HCT116 (cell line): ENCODE data around the gene MOB4. TPM values are rescaled to one million over a fixed set of nuclear protein-coding genes. Genes with fewer than 3 reads are reported as not detected.

ENCODE experiments used
- ATAC-seq: fragments of 200-7000 bp; cut with Tn5 transposase; 2 replicates; pipeline ENCODE4 v1.9.1; 2020; ENCODE audit warnings: mild to moderate bottlenecking, moderate library complexity
- BruUV-seq: library from RNA; stranded (reverse); fragments of 400-500 nt; replicated peaks from 2 replicates; lab custom pipeline; 2021; lab: Mats Ljungman, UMichigan
- CTCF ChIA-PET: fragments of 300-600 bp; sonication (Branson Sonifier 250); formaldehyde crosslinking; loops from one replicate; lab custom pipeline; 2021; ENCODE audit warnings: antibody characterized with exemption; lab: Charles Lee
- POLR2A ChIA-PET: fragments of 300-600, 350-600 bp; sonication (Branson Sonifier 250); formaldehyde crosslinking; loops from one replicate; lab custom pipeline; 2021; ENCODE audit warnings: antibody characterized with exemption; lab: Charles Lee
- RAD21 ChIA-PET, 2 experiments: fragments of 300-600 bp; sonication (Branson Sonifier 250); formaldehyde crosslinking; loops; one replicate each; lab custom pipeline; 2023; ENCODE audit warnings: low total read pairs in 2 of 2; ENCODE audit not compliant: uncharacterized antibody in 2 of 2, unreplicated experiment in 2 of 2, low non-redundant PET in 1 of 2; lab: Charles Lee
- DNase-seq: peaks from one replicate; pipeline ENCODE4 v3.0.0-alpha.2; 2010; ENCODE audit warnings: low read depth, low spot score
- H2AFZ ChIP-seq: fragments of 200-600 bp; shearing (Covaris generic), sonication (generic); 2 replicates; pipeline ENCODE4 v1.6.1; 2017; ENCODE audit warnings: low read depth, mixed run types, mixed read lengths, antibody characterized with exemption, low read length; ENCODE audit not compliant: poor library complexity, severe bottlenecking
- H3K27ac ChIP-seq: 2 replicates; pipeline ENCODE4 v1.5.1; 2012; ENCODE audit warnings: low read depth, low read length
- H3K27me3 ChIP-seq: fragments of 200-600 bp; sonication (generic); 2 replicates; pipeline ENCODE4 v1.6.1; 2016; ENCODE audit warnings: mixed run types, low read length, mixed read lengths; ENCODE audit not compliant: insufficient read depth
- H3K36me3 ChIP-seq, 2 experiments: fragments of 200-500 bp in 1 of 2; fragments of 200-600 bp in 1 of 2; sonication (Bioruptor generic) in 1 of 2; sonication (generic) in 1 of 2; 2 replicates each; pipeline versions ENCODE4 v1.5.1 to v1.6.1; 2014 to 2016; ENCODE audit warnings: low read length in 2 of 2, inconsistent platforms in 1 of 2, mixed read lengths in 1 of 2, mixed run types in 1 of 2; ENCODE audit not compliant: insufficient read depth in 2 of 2, control insufficient read depth in 1 of 2
- H3K4me1 ChIP-seq, 2 experiments: fragments of 200-600 bp in 1 of 2; sonication (generic) in 1 of 2; 2 replicates each; pipeline versions ENCODE4 v1.5.1 to v1.6.1; 2012 to 2017; ENCODE audit warnings: low read length in 2 of 2, inconsistent platforms in 1 of 2, mild to moderate bottlenecking in 1 of 2, mixed read lengths in 1 of 2, mixed run types in 1 of 2, moderate library complexity in 1 of 2; ENCODE audit not compliant: insufficient read depth in 2 of 2, control insufficient read depth in 1 of 2
- H3K4me2 ChIP-seq: fragments of 200-600 bp; sonication (generic); 2 replicates; pipeline ENCODE4 v1.6.1; 2017; ENCODE audit warnings: mixed run types, low read length, mixed read lengths
- H3K4me3 ChIP-seq, 2 experiments: fragments of 200-600 bp in 1 of 2; sonication (generic) in 1 of 2; replicated peaks in 1 of 2; 2 replicates each; pipeline ENCODE4 v1.5.1; 2011 to 2016; ENCODE audit warnings: low read length in 2 of 2, control low read depth in 1 of 2, low read depth in 1 of 2, mild to moderate bottlenecking in 1 of 2, mixed read lengths in 1 of 2, mixed run types in 1 of 2
- H3K79me2 ChIP-seq: fragments of 200-600 bp; sonication (generic); 2 replicates; pipeline ENCODE4 v1.6.1; 2017; ENCODE audit warnings: mild to moderate bottlenecking, mixed run types, low read length, moderate library complexity, mixed read lengths; ENCODE audit not compliant: insufficient read depth
- H3K9ac ChIP-seq: fragments of 200-600 bp; sonication (generic); 2 replicates; pipeline ENCODE4 v1.6.1; 2016; ENCODE audit warnings: low read length, mixed read lengths
- H3K9me2 ChIP-seq: fragments of 200-600 bp; sonication (generic), shearing (Covaris generic); 2 replicates; pipeline ENCODE4 v1.6.1; 2017; ENCODE audit warnings: mixed run types, mild to moderate bottlenecking, moderate library complexity; ENCODE audit not compliant: insufficient read depth
- H3K9me3 ChIP-seq, 2 experiments: fragments of 200-500 bp in 1 of 2; fragments of 200-600 bp in 1 of 2; sonication (Bioruptor generic) in 1 of 2; sonication (generic) in 1 of 2; 2 replicates each; pipeline ENCODE4 v1.6.1; 2014 to 2017; ENCODE audit warnings: low read length in 2 of 2, mixed read lengths in 2 of 2, inconsistent platforms in 1 of 2, low read depth in 1 of 2, mild to moderate bottlenecking in 1 of 2, mixed run types in 1 of 2, moderate library complexity in 1 of 2; ENCODE audit not compliant: control insufficient read depth in 1 of 2, insufficient read depth in 1 of 2
- H4K20me1 ChIP-seq: fragments of 200-600 bp; sonication (generic), shearing (Covaris generic); 2 replicates; pipeline ENCODE4 v1.6.1; 2017; ENCODE audit warnings: mixed run types, mild to moderate bottlenecking, moderate library complexity; ENCODE audit not compliant: insufficient read depth
- CBX3 ChIP-seq: IDR thresholded peaks from 2 replicates; pipeline ENCODE4 v1.6.1; 2012; ENCODE audit warnings: low read depth
- CEBPB ChIP-seq: IDR thresholded peaks from 2 replicates; pipeline ENCODE4 v1.6.1; 2012; ENCODE audit warnings: low read depth
- EGR1 ChIP-seq: IDR thresholded peaks from 2 replicates; pipeline ENCODE4 v1.6.1; 2012; ENCODE audit warnings: low read depth
- ELF1 ChIP-seq: IDR thresholded peaks from 2 replicates; pipeline ENCODE4 v1.6.1; 2012; ENCODE audit warnings: low read depth, borderline replicate concordance
- EZH2 ChIP-seq: fragments of 200-600 bp; sonication (generic); IDR thresholded peaks from 2 replicates; pipeline ENCODE4 v1.6.1; 2017; ENCODE audit warnings: antibody characterized with exemption, mixed run types
- JUND ChIP-seq: IDR thresholded peaks from 2 replicates; pipeline ENCODE4 v1.6.1; 2012
- MAX ChIP-seq: IDR thresholded peaks from 2 replicates; pipeline ENCODE4 v1.6.1; 2012
- POLR2A ChIP-seq: IDR thresholded peaks from 2 replicates; pipeline ENCODE4 v1.7.0; 2011; ENCODE audit warnings: borderline replicate concordance; ENCODE audit not compliant: insufficient read depth, insufficient read length; ENCODE audit errors: extremely low read depth
- POLR2AphosphoS5 ChIP-seq: IDR thresholded peaks from 2 replicates; pipeline ENCODE4 v1.6.1; 2011; ENCODE audit warnings: mild to moderate bottlenecking, low read depth, low read length, moderate library complexity
- RAD21 ChIP-seq: IDR thresholded peaks from 2 replicates; pipeline ENCODE4 v1.6.1; 2012; ENCODE audit warnings: low read depth, mild to moderate bottlenecking
- SIN3A ChIP-seq: IDR thresholded peaks from 2 replicates; pipeline ENCODE4 v1.6.1; 2012; ENCODE audit warnings: low read depth
- SP1 ChIP-seq: IDR thresholded peaks from 2 replicates; pipeline ENCODE4 v1.6.1; 2012; ENCODE audit warnings: low read depth
- TCF7L2 ChIP-seq: IDR thresholded peaks from 2 replicates; pipeline ENCODE4 v1.7.0; 2011; ENCODE audit warnings: borderline replicate concordance, inconsistent platforms; ENCODE audit not compliant: insufficient read depth, insufficient read length; ENCODE audit errors: extremely low read depth
- YY1 ChIP-seq: IDR thresholded peaks from 2 replicates; pipeline ENCODE4 v1.6.1; 2011; ENCODE audit warnings: low read length, low read depth, moderate library complexity, mild to moderate bottlenecking; ENCODE audit not compliant: insufficient replicate concordance; ENCODE audit errors: extremely low read depth
- ZBTB33 ChIP-seq: IDR thresholded peaks from 2 replicates; pipeline ENCODE4 v1.6.1; 2011; ENCODE audit warnings: mild to moderate bottlenecking, low read length, moderate library complexity; ENCODE audit not compliant: insufficient replicate concordance; ENCODE audit errors: extremely low read depth
- ZFX ChIP-seq: fragments of 450-650 bp; IDR thresholded peaks from 2 replicates; pipeline ENCODE4 v1.6.1; 2017
- intact Hi-C: fragments of 100-400 bp; cut with micrococcal nuclease; formaldehyde crosslinking; loops from 2 replicates; pipeline ENCODE4 v1.10.0; 2022
- total RNA-seq: library from RNA; stranded (reverse); gene quantifications from one replicate; pipeline ENCODE4 v1.2.1, GENCODE V29; 2021; ENCODE audit not compliant: unreplicated experiment
- TF ChIP-seq, protein P1 (sequence below): IDR thresholded peaks from 2 replicates; pipeline ENCODE4 v1.6.1; 2012
- TF ChIP-seq, protein P2 (sequence below): IDR thresholded peaks from 2 replicates; pipeline ENCODE4 v1.6.1; 2012; ENCODE audit warnings: low read depth
- TF ChIP-seq, protein P3 (sequence below), 3 experiments: fragments of 200-600 bp in 1 of 3; sonication (generic) in 1 of 3; IDR thresholded peaks in 2 of 3; conservative IDR thresholded peaks in 1 of 3; 2 replicates each; pipeline ENCODE4 v1.5.1; 2012 to 2017; ENCODE audit warnings: low read depth in 2 of 3, low read length in 2 of 3, antibody characterized with exemption in 1 of 3, borderline replicate concordance in 1 of 3, control low read depth in 1 of 3, mild to moderate bottlenecking in 1 of 3, mixed read lengths in 1 of 3, mixed run types in 1 of 3, moderate library complexity in 1 of 3; ENCODE audit not compliant: insufficient read depth in 1 of 3

Gene MOB4
- total RNA-seq, 1 experiment from 2014 or later, result 24.4 TPM

DNA sequence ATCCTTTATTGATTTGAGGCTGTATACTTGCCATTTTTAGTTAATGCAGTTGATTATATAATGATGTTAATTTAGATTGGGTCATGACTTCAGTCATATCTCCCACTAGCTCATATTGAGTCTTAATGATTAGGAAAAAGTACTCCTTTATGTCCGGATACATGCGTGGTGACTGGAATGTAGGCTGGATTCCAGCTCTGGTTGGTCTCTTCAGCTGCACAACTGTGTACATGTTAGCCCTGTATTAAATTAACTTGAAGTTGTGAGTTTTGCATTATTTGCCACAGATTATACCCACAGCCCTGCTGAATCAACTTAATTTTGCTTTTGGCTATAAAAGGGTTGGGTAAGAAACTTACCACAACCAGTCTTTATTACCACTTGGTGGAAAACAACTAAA lies 22.5 kb downstream of the MOB4 start:
- Histone ChIP-seq H3K9me3 (no peaks in the 10 kb centered on the region), H3K4me3 (no peak overlapping the region), H3K9me2 (no peaks in the 10 kb centered on the region), H2AFZ (no peak overlapping the region), H3K4me2 (no peak overlapping the region), H3K27me3 (no peaks in the 10 kb centered on the region), H4K20me1 (peaks cover 14% of the 10 kb centered on the region; the same call in 1 of the 2 replicates), H3K27ac (no peak overlapping the region), H3K4me1 (no peaks in the 10 kb centered on the region; a peak in 1 of 4 replicates), H3K79me2 (peaks cover 76% of the 10 kb centered on the region), H3K36me3 (peaks cover 19 to 32% of the 10 kb centered on the region in 2 experiments), H3K9ac (no peak overlapping the region)
- DNase-seq, result no peak
- CTCF ChIA-PET, result no interaction called here
- ATAC-seq, result no peak
- intact Hi-C loops, result no loop called here
- POLR2A ChIA-PET, result interaction anchor here (1.2 kb wide), 1 partner anchor 39 kb away, joined by 4 read pairs; the partner anchor contains the start of genes HSPD1 and HSPE1
- BruUV-seq, result no TSS peak
- TF ChIP-seq ELF1, result no peak
- TF ChIP-seq TCF7L2, result no peak
- no peak for TF ChIP-seq ZFX
- no peak for TF ChIP-seq RAD21
- no peak for TF ChIP-seq MAX
- no peak for TF ChIP-seq SP1
- no peak for TF ChIP-seq SIN3A
- TF ChIP-seq, protein P1, sequence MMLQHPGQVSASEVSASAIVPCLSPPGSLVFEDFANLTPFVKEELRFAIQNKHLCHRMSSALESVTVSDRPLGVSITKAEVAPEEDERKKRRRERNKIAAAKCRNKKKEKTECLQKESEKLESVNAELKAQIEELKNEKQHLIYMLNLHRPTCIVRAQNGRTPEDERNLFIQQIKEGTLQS, result no peak
- no peak for TF ChIP-seq EZH2
- no peak for TF ChIP-seq JUND
- TF ChIP-seq, protein P2, sequence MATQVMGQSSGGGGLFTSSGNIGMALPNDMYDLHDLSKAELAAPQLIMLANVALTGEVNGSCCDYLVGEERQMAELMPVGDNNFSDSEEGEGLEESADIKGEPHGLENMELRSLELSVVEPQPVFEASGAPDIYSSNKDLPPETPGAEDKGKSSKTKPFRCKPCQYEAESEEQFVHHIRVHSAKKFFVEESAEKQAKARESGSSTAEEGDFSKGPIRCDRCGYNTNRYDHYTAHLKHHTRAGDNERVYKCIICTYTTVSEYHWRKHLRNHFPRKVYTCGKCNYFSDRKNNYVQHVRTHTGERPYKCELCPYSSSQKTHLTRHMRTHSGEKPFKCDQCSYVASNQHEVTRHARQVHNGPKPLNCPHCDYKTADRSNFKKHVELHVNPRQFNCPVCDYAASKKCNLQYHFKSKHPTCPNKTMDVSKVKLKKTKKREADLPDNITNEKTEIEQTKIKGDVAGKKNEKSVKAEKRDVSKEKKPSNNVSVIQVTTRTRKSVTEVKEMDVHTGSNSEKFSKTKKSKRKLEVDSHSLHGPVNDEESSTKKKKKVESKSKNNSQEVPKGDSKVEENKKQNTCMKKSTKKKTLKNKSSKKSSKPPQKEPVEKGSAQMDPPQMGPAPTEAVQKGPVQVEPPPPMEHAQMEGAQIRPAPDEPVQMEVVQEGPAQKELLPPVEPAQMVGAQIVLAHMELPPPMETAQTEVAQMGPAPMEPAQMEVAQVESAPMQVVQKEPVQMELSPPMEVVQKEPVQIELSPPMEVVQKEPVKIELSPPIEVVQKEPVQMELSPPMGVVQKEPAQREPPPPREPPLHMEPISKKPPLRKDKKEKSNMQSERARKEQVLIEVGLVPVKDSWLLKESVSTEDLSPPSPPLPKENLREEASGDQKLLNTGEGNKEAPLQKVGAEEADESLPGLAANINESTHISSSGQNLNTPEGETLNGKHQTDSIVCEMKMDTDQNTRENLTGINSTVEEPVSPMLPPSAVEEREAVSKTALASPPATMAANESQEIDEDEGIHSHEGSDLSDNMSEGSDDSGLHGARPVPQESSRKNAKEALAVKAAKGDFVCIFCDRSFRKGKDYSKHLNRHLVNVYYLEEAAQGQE, result no peak
- TF ChIP-seq POLR2AphosphoS5, result no peak
- TF ChIP-seq CBX3, result no peak
- TF ChIP-seq POLR2A, result no peak
- no peak for TF ChIP-seq CEBPB
- TF ChIP-seq, protein P3, sequence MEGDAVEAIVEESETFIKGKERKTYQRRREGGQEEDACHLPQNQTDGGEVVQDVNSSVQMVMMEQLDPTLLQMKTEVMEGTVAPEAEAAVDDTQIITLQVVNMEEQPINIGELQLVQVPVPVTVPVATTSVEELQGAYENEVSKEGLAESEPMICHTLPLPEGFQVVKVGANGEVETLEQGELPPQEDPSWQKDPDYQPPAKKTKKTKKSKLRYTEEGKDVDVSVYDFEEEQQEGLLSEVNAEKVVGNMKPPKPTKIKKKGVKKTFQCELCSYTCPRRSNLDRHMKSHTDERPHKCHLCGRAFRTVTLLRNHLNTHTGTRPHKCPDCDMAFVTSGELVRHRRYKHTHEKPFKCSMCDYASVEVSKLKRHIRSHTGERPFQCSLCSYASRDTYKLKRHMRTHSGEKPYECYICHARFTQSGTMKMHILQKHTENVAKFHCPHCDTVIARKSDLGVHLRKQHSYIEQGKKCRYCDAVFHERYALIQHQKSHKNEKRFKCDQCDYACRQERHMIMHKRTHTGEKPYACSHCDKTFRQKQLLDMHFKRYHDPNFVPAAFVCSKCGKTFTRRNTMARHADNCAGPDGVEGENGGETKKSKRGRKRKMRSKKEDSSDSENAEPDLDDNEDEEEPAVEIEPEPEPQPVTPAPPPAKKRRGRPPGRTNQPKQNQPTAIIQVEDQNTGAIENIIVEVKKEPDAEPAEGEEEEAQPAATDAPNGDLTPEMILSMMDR (IDR thresholded peaks at IDR 0.05 in 2 of 3, conservative IDR thresholded peaks at IDR 0.05 in 1 of 3; ENCODE audit: borderline replicate concordance in 1 of 3, insufficient read depth in 1 of 3, low read depth in 2 of 3, low read length in 2 of 3), result no peak
- no peak for TF ChIP-seq ZBTB33
- no peak for TF ChIP-seq EGR1
- TF ChIP-seq YY1, result no peak
- RAD21 ChIA-PET, result no interaction called here
